K562 (cell line): Measurements from ENCODE around the gene DEPDC1B. TPM values are rescaled to one million over a fixed set of nuclear protein-coding genes. Genes with fewer than 3 reads are reported as not detected.

ENCODE experiments used
- ATAC-seq: fragments of 200-7000 bp; cut with Tn5 transposase; 3 replicates; pipeline ENCODE4 v1.9.1; 2020; ENCODE audit warnings: moderate library complexity
- BruUV-seq: library from RNA; stranded (reverse); fragments of 400-500 nt; replicated peaks from 2 replicates; lab custom pipeline; 2021; lab: Mats Ljungman, UMichigan
- CTCF ChIA-PET: fragments of 300-600 bp; formaldehyde crosslinking; extraction: SDS; loops from one replicate; lab custom pipeline; 2021; ENCODE audit warnings: low intra/inter-chr PET ratio; lab: Yijun Ruan, JAX
- POLR2A ChIA-PET: fragments of 300-600, 350-650 bp; sonication (Branson Sonifier 250); formaldehyde crosslinking; extraction: SDS; loops from one replicate; lab custom pipeline; 2021; ENCODE audit warnings: antibody characterized with exemption, inconsistent platforms; lab: Yijun Ruan, JAX
- DNase-seq, 4 experiments: peaks; one replicate each; pipeline versions ENCODE4 v3.0.0 to v3.0.0-alpha.2; 2011 to 2018; ENCODE audit warnings: low spot score in 3 of 4, mixed read lengths in 3 of 4; ENCODE audit errors: extremely low read depth in 1 of 4
- FAIRE-seq: peaks from 2 replicates; lab custom pipeline; 2011; peaks lifted over from hg19 to GRCh38; lab: Jason Lieb, UNC
- H2AFZ ChIP-seq: 2 replicates; pipeline ENCODE4 v1.6.0; 2011; ENCODE audit warnings: low read depth, low read length, control low read depth, inconsistent platforms
- H3K27ac ChIP-seq: fragments of 200-600 bp; 3 replicates; pipeline ENCODE4 v1.8.0; 2011; ENCODE audit warnings: low read depth, mild to moderate bottlenecking, control low read depth, inconsistent platforms, low read length, moderate library complexity, mixed read lengths; ENCODE audit errors: extremely low read depth
- H3K27me3 ChIP-seq, 2 experiments: fragments of 300-600 bp in 1 of 2; 2 replicates in 1 of 2; 3 replicates in 1 of 2; pipeline versions ENCODE4 v1.6.0 to v1.8.0; 2011; ENCODE audit warnings: inconsistent platforms in 2 of 2, low read length in 2 of 2, mild to moderate bottlenecking in 1 of 2, mixed read lengths in 1 of 2, moderate library complexity in 1 of 2; ENCODE audit not compliant: control insufficient read depth in 2 of 2, insufficient read depth in 2 of 2
- H3K36me3 ChIP-seq: fragments of 300-600 bp; 3 replicates; pipeline ENCODE4 v1.8.0; 2011; ENCODE audit warnings: mild to moderate bottlenecking, low read length, inconsistent platforms; ENCODE audit not compliant: control insufficient read depth, insufficient read depth
- H3K4me1 ChIP-seq, 2 experiments: fragments of 200-600 bp in 1 of 2; replicated peaks in 1 of 2; 2 replicates in 1 of 2; 3 replicates in 1 of 2; pipeline versions ENCODE4 v1.5.1 to v1.8.0; 2011; ENCODE audit warnings: inconsistent platforms in 2 of 2, low read length in 2 of 2, mild to moderate bottlenecking in 1 of 2, mixed read lengths in 1 of 2, moderate library complexity in 1 of 2; ENCODE audit not compliant: control insufficient read depth in 2 of 2, insufficient read depth in 2 of 2
- H3K4me2 ChIP-seq: 2 replicates; pipeline ENCODE4 v1.6.1; 2011; ENCODE audit warnings: low read length, control low read depth, inconsistent platforms, mixed read lengths; ENCODE audit not compliant: insufficient read depth
- H3K4me3 ChIP-seq: fragments of 200-600 bp; sonication (generic), shearing (Covaris generic); 2 replicates; pipeline ENCODE4 v1.5.1; 2016; ENCODE audit warnings: control low read depth, inconsistent platforms
- H3K79me2 ChIP-seq: fragments of 200-600 bp; 3 replicates; pipeline ENCODE4 v1.8.0; 2011; ENCODE audit warnings: low read length, inconsistent platforms; ENCODE audit not compliant: control insufficient read depth, insufficient read depth
- H3K9ac ChIP-seq, 2 experiments: 2 replicates each; pipeline versions ENCODE4 v1.6.0 to v1.6.1; 2011; ENCODE audit warnings: low read depth in 2 of 2, low read length in 2 of 2, control low read depth in 1 of 2, inconsistent platforms in 1 of 2, mild to moderate bottlenecking in 1 of 2, mixed read lengths in 1 of 2; ENCODE audit not compliant: insufficient read depth in 1 of 2
- H3K9me1 ChIP-seq: one replicate; pipeline ENCODE4 v1.6.0; 2011; ENCODE audit warnings: inconsistent platforms, mild to moderate bottlenecking, low read length, moderate library complexity; ENCODE audit not compliant: control insufficient read depth, insufficient read depth
- H3K9me3 ChIP-seq: replicated peaks from 2 replicates; pipeline ENCODE4 v1.5.1; 2011; ENCODE audit warnings: low read depth, low read length, inconsistent platforms; ENCODE audit not compliant: control insufficient read depth, insufficient read depth
- H4K20me1 ChIP-seq: replicated peaks from 2 replicates; pipeline ENCODE4 v1.6.1; 2011; ENCODE audit warnings: low read length, inconsistent platforms, mixed read lengths; ENCODE audit not compliant: control insufficient read depth, insufficient read depth
- ATF1 ChIP-seq, 2 experiments: fragments of 450-650 bp in 1 of 2; IDR thresholded peaks; 2 replicates each; pipeline ENCODE4 v1.6.1; 2016; ENCODE audit warnings: missing compliant biosample characterization in 1 of 2, missing genetic modification characterization in 1 of 2
- HNRNPL ChIP-seq: fragments of 200-400 bp; formaldehyde crosslinking; IDR thresholded peaks from 2 replicates; pipeline ENCODE4 v1.6.1; 2017; ENCODE audit warnings: low read depth, mild to moderate bottlenecking, low read length
- U2AF1 ChIP-seq: fragments of 200-400 bp; formaldehyde crosslinking; optimal IDR thresholded peaks from 2 replicates; pipeline ENCODE3; 2017; ENCODE audit warnings: mild to moderate bottlenecking, low read depth, low read length, moderate library complexity
- WGBS: fragments of 100-300 bp; shearing (Covaris generic); methylation state at CpG from one replicate; pipeline ENCODE4 v1.1.6; 2016; ENCODE audit warnings: low coverage, mixed read lengths; ENCODE audit not compliant: insufficient coverage; ENCODE audit errors: missing lambda C conversion rate; 5-methylcytosine and 5-hydroxymethylcytosine counted together
- in situ Hi-C: fragments of 300-500 bp; cut with MboI; formaldehyde crosslinking; loops from 4 replicates; pipeline ENCODE4 v1.15.0; 2018; ENCODE audit warnings: inconsistent platforms, mixed read lengths
- intact Hi-C: fragments of 100-400 bp; cut with micrococcal nuclease; formaldehyde crosslinking; loops from 2 replicates; pipeline ENCODE4 v1.14.2; 2022
- polyA plus RNA-seq, 8 experiments: library from polyadenylated mRNA; depleted of rRNA in 4 of 8; stranded (reverse) in 5 of 8; unstranded in 3 of 8; fragments of >200 nt; fragmentation: Nextera tagmentation in 2 of 8; fragmentation: Illumina TruSeq in 1 of 8; extraction: Ambion mirVana in 2 of 8; extraction: Trizol in 1 of 8; gene quantifications; 2 replicates each; pipeline versions ENCODE4 v1.2.1 to v1.2.3, GENCODE V29; 2011 to 2014; ENCODE audit warnings: inconsistent platforms in 1 of 8, missing spikeins in 1 of 8
- total RNA-seq, 7 experiments: library from RNA; depleted of rRNA in 6 of 7; stranded (reverse); fragments of >200 nt in 6 of 7; fragmentation: Illumina TruSeq in 2 of 7; extraction: Trizol in 2 of 7; gene quantifications; 2 replicates each; pipeline versions ENCODE4 v1.2.1 to v1.2.3, GENCODE V29; 2011 to 2021; ENCODE audit warnings: low replicate concordance in 1 of 7
- TF ChIP-seq, protein P1 (sequence below), 2 experiments: fragments of 150-350 bp in 1 of 2; IDR thresholded peaks; 2 replicates each; pipeline ENCODE4 v1.6.1; 2012 to 2016; ENCODE audit warnings: low read depth in 2 of 2, low read length in 2 of 2, mild to moderate bottlenecking in 1 of 2, moderate library complexity in 1 of 2

Gene DEPDC1B
- total and polyA plus RNA-seq, 9 of the 15 experiments (the other 6 are each of a cell fraction or from before 2014, with no cell fraction given), result 36.0 to 67.2 (median 44.5) TPM

DNA sequence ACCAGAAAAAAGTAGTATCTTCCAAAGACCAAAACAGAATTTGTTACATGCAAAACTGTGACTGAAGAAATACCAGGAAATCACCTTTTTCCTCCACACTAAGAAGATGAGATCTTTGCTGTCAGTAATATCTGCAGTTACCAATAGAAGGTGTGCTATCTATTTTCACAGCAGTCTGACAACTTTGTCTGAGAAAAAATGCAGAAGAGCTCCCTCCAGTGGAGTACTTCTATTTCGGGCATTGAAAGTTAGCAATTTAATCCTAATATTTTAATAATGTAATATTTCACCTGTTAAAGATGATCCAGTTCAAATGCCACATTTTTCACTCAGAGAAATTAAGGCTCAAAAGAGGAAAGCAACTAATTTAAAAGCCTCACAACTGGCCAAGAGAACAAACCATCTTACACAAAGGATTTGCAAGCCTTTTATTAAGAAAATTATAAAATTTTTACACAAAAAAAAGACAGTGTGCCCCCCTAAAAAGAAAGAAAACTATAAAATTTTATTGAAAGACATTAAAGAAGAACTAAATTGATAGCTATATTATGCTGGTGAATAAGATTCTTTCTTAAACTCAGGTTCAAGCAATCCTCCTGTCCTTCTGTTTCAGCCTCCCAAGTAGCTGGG, 50.6 kb downstream of the DEPDC1B start (continued):
- TF ChIP-seq U2AF1, result no peak
- TF ChIP-seq, protein P1, sequence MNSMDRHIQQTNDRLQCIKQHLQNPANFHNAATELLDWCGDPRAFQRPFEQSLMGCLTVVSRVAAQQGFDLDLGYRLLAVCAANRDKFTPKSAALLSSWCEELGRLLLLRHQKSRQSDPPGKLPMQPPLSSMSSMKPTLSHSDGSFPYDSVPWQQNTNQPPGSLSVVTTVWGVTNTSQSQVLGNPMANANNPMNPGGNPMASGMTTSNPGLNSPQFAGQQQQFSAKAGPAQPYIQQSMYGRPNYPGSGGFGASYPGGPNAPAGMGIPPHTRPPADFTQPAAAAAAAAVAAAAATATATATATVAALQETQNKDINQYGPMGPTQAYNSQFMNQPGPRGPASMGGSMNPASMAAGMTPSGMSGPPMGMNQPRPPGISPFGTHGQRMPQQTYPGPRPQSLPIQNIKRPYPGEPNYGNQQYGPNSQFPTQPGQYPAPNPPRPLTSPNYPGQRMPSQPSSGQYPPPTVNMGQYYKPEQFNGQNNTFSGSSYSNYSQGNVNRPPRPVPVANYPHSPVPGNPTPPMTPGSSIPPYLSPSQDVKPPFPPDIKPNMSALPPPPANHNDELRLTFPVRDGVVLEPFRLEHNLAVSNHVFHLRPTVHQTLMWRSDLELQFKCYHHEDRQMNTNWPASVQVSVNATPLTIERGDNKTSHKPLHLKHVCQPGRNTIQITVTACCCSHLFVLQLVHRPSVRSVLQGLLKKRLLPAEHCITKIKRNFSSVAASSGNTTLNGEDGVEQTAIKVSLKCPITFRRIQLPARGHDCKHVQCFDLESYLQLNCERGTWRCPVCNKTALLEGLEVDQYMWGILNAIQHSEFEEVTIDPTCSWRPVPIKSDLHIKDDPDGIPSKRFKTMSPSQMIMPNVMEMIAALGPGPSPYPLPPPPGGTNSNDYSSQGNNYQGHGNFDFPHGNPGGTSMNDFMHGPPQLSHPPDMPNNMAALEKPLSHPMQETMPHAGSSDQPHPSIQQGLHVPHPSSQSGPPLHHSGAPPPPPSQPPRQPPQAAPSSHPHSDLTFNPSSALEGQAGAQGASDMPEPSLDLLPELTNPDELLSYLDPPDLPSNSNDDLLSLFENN (IDR thresholded peaks at IDR 0.05; ENCODE audit: low read depth in 2 of 2, low read length in 2 of 2), result no peak

GRCh38 chr5:60648175-60648574, 51.8 kb downstream of the DEPDC1B start:
- FAIRE-seq, result no peak
- intact Hi-C loops, result loop anchor here (5.0 kb wide), 1 partner anchor 836 kb away; no protein-coding TSS in a partner anchor
- no peak overlapping the region for H3K9ac ChIP-seq
- ChIA-PET CTCF (no interaction called here), POLR2A (no interaction called here)
- no peaks in the 10 kb centered on the region for H4K20me1 ChIP-seq
- H3K4me3 ChIP-seq, result no peak overlapping the region
- H3K27me3 ChIP-seq, result no peaks in the 10 kb centered on the region
- H3K9me1 ChIP-seq, result no peaks in the 10 kb centered on the region
- no peak for DNase-seq
- no peak for ATAC-seq
- no TSS peak for BruUV-seq
- no peak overlapping the region for H3K27ac ChIP-seq
- peaks cover 19% of the 10 kb centered on the region; the same call in 1 of the 3 replicates for H3K36me3 ChIP-seq
- in situ Hi-C loops, result no loop called here
- no peak overlapping the region for H3K4me2 ChIP-seq
- H2AFZ ChIP-seq, result no peak overlapping the region
- no peaks in the 10 kb centered on the region; a peak in 1 of 5 replicates for H3K4me1 ChIP-seq
- no peaks in the 10 kb centered on the region for H3K9me3 ChIP-seq
- WGBS, result 63% methylated on average over 2 of the region's 2 CpGs
- H3K79me2 ChIP-seq, result no peaks in the 10 kb centered on the region
- TF ChIP-seq ATF1 (CRISPR knock-in tag; IDR thresholded peaks at IDR 0.05) (no peak), ATF1 (tag; IDR thresholded peaks at IDR 0.05) (no peak), HNRNPL (no peak)
